CD4-positive, alpha-beta T cell treated with Interleukin-17A for 4 hours (primary cell): Measurements from ENCODE around the gene SLC47A2.
"Not testable (repeated sequence)": the region's sequence is repeated elsewhere in the genome, so short reads cannot be mapped to it uniquely, and the experiment has no call there.

ENCODE experiments used
- DNase-seq: peaks from one replicate; pipeline ENCODE4 v3.0.0-alpha.2; 2020; ENCODE audit warnings: mixed read lengths

Gene SLC47A2, protein sequence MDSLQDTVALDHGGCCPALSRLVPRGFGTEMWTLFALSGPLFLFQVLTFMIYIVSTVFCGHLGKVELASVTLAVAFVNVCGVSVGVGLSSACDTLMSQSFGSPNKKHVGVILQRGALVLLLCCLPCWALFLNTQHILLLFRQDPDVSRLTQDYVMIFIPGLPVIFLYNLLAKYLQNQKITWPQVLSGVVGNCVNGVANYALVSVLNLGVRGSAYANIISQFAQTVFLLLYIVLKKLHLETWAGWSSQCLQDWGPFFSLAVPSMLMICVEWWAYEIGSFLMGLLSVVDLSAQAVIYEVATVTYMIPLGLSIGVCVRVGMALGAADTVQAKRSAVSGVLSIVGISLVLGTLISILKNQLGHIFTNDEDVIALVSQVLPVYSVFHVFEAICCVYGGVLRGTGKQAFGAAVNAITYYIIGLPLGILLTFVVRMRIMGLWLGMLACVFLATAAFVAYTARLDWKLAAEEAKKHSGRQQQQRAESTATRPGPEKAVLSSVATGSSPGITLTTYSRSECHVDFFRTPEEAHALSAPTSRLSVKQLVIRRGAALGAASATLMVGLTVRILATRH

DNA sequence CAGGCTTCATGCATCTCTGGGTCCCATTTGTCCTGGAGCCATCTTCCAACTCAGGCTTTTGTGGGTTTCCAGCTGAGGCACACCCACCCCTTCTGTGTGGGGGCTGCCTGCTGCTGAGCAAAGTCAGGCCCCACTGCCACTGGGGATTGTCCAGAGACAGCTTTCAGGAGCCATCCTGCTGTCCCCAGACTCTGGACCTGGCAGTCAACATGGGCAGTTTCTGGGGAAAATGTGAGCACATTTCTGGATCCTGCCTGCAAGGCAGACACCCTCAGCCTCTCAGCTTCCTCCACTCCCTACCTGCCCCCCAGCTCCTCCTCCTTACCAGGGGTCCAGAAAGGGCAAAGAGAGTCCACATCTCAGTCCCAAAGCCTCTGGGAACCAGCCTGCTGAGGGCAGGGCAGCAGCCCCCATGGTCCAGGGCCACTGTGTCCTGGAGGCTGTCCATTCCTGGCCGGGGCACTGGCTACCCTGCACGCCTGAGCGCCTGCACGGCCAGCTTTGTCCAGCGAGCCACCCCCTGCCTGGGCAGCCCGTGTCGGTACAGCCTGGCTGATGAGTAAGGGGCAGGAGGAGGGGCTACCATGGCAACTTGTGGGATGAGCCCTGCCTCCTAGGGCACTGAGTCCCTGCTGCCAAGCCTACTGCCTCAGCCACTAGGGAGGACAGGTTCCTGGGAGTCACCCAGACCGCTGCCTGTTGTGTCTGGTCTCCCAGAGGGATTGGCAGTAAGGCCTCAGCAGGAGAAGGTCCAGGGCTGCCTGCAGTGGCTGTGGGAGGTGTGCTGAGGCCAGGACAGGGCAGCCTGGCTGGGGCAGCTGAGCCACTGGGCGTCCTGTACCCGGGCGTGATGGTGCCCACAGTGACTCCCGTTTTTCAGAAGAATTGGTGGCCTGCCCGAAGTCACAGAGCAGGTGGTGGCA is at the start of gene SLC47A2:
Gene SLC47A2 (minus strand): TSS at position 477 of the 923 bp plus-strand sequence. CDS start 29 bp downstream, at position 448.
- no peak for DNase-seq

DNA sequence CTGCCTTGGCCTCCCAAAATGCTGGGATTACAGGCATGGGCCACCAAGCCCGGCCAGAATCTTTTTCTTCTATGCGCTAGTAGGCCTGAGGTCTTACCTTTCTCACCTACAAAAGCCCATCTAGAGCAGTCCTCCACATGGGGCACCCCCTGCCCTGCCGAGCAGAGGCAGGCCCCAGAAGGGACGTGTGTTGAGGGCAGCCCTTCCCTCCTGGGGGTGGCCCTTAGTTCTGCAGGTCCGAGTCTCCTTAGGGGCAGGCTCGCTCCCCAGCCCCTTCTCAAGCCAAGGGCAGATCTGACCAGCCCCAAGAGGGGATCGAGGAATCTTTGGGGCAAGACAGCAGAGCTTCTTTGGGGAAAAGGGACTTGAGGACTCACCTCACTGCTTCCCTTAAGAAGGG is 49.6 kb upstream of the SLC47A2 start:
- DNase-seq = no peak

DNA sequence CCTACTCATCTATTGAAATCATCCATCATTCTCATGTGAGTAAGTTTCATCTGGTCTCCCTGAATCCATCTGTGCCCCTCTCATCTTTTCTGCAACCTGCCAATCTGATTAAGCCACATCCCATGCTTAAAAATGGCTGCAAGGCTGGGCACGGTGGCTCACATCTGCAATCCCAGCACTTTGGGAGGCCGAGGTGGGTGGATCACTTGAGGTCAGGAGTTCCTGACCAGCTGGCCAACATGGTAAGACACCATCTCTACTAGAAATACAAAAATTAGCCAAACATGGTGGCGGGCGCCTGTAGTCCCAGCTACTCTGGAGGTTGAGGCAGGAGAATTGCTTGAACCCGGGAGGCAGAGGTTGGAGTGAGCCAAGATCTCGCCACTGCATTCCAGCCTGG is 47.6 kb upstream of the SLC47A2 start:
- DNase-seq = not testable (repeated sequence)

DNA sequence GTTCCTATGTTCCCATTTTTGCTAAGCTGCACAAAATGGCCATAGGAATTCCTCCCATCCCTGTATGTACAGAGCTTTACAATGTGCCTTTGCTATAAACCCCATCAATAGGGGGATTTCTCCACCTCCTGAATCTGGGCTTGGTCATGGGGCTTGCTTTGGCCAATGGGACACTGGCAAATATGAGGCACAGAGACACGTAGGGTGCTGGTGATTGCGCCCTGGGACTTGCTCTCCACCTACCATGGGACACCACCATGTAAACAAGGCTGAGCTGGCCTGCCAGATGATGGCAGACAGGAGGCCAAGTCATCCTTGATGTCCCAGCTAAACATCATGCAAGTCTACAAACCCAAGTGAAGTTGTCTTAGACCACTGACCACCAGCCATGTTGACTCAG is 47.0 kb upstream of the SLC47A2 start:
- DNase-seq = no peak

DNA sequence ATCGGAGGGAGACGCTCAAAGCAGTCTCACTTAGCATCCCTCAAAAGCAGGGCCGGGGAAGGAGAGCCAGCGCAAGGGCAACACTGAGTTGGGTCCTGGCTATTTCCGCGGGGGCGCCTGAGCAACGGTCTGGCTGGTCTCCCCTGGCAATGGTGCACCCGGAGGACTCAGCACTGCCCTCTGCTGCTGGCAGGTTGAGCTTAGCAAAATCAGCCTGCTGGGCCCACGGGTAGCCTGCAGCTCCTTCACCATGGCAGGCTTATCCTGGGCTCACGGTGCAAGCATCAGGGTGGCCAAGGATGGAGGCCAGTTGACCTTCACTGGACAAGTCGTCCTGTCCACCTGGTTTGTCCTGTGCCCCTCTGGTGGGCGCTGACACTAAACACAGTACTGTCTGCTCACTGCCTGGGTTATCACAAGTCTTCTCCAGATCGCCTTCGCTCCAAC is 46.2 kb upstream of the SLC47A2 start:
- peak; percentile 38 for DNase-seq

DNA sequence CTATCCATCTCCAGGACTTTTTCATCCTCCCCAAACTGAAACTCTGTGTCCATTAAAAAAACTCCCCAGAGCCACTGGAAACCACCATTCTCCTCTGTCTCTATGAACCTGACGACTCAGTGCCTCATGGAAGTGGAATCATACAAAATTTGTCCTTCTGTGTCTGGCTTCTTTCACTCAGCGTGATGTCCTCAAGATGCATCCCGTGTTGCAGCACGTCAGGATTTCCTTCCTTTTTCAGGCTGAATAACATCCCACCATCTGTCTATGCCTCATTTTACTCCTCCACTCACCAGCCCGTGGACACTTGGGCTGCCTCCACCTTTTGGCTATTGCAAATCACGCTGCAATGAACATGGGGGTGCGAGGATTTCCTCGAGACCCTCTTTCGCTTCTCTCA is 44.4 kb upstream of the SLC47A2 start:
- DNase-seq = no peak

DNA sequence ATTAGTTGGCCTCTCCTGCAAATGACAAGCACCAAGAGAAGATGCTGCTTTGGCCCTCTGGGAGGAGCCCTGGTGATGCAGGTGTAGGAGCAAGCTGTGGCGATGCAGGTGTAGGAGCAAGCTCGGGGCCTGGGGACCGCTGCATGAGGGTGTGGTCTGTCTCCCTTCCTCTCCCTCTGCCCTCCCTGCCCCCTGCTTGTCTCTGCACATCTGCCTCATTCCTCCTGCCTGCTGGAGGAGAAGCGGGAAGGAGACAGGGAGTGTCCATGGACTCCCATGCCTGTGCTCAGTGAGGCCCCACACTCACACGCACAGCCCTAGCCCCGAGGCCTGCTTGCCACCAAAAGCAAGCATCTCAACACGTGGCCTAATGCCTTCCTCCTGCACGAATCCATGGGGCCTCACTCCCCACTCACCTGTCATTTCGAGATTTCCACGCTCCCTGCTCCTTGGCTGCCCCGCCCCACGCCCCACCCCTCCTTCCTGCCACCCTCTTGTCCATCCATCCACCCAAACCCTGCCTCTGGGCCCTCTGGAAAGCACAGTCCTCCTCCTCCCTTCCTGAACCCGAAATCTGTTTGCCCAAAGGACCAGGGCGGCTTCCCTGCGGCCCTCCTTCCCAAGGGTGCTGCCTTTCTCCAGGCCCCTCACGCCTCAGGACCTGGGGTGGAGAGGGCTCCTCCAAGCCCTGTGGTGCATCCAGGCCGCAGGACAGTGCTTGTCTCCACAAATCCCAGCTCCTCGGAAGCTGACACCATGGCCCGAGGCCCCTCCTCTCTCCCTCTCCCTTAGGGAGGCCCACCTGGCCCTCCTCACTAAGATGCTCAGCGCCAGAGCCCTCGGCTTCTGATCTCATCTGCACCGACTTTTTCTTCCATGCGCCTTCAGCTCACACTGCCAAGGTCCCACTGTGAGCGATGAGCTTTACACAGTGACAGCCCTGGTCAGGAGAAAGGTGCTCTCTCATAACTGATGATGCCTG is 43.5 kb upstream of the SLC47A2 start:
- DNase-seq = no peak

DNA sequence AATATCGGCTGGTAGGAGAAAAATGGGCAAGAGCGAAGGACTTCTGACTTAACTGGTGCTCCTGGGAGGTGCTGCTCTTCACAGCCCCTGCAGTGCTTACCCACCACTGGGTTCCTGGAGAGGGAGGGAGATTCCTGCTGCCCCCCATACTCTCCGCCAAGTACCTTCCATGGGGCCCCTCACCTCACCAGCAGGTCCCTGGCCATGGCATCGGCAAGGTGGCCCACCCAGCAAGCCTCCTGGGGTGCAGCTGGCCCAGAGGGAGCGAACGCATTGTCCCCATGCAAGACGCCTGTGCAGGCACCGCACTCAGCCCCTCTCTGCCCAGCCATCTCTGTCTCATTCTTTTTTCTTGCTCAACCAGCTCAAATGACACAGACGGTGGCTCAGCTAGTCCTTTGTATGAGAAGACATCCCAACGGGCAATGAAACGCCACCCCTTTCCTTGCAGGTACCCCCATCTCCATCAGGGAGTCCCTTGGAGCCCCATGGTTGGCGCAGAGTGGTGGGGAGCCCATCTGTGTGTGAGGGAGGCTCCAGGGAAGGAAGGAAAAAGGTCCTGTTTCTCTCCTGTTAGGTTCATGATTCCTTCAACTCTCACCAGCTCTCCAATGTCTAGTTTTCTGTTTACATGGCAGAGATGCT is 41.3 kb upstream of the SLC47A2 start:
- no peak for DNase-seq

DNA sequence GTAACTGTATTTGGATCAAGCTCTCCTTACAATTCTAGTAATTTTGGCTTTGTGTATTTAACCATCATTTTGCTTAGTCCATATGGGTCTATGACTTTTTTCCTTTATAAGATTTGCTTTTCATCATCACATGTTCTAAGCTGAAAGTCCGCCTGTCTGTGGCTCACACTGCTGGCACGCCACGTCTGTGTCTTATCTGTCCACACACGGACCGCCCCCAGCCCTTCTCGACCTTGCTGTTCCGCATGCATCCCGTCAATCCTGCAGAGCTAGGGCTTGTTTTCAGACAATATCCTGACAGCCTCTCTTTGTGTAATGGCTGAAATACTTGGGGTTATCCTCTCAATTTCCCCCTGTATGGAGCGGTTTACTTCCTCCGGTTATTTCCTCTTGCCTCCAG is 40.2 kb upstream of the SLC47A2 start:
- no peak for DNase-seq

DNA sequence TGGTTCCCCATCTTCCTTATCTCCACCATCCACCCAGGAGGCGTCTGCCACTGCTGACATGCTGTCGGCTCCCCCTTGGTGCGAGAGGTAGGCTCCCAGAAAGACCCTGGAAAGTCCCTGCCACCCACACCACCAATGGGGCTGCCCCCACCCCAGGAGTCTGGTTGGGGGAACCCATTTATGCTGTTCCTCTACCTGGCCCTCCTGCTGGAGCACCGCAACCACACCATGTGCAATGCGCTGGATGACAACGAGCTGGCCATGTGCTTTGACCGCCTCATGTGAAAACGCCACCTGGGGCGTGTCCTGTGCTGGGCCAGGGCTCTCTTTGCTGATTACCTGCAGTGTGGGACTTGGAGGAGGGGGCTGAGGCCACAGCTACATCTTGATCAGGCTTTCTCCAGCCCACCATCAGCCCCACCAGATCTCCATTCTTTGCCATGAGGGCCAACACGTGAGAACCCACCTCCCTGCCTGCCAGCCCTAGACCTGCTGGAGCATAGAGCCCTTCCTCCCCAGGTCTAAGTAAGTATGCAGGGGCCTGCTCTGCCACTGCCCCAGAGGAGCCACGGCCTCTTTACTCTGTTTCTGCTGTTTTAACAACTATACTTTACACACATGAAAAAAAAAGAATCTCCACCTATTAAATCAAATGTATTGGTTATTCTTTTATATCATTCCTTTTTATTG is 39.6 kb upstream of the SLC47A2 start:
- DNase-seq = no peak

DNA sequence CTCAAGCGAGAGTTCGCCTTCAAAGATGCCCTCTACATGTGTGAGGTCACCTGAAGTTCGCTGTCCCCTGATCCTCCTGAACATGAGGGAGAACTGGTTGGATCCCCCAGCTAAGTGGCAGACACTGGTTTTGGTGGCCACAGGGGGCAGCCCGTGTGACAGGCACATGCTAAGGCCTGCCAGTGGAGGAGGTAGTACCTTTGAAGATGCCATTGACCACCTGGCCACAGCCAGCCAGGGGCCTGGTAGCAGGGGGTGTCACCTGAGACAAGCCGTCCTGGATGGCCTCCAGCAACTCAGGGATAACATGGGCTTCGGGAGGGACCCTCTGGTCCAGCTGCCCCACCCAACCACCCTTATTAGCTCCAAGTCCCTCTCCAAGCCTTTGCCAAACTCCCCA is 39.0 kb upstream of the SLC47A2 start:
- DNase-seq = no peak

DNA sequence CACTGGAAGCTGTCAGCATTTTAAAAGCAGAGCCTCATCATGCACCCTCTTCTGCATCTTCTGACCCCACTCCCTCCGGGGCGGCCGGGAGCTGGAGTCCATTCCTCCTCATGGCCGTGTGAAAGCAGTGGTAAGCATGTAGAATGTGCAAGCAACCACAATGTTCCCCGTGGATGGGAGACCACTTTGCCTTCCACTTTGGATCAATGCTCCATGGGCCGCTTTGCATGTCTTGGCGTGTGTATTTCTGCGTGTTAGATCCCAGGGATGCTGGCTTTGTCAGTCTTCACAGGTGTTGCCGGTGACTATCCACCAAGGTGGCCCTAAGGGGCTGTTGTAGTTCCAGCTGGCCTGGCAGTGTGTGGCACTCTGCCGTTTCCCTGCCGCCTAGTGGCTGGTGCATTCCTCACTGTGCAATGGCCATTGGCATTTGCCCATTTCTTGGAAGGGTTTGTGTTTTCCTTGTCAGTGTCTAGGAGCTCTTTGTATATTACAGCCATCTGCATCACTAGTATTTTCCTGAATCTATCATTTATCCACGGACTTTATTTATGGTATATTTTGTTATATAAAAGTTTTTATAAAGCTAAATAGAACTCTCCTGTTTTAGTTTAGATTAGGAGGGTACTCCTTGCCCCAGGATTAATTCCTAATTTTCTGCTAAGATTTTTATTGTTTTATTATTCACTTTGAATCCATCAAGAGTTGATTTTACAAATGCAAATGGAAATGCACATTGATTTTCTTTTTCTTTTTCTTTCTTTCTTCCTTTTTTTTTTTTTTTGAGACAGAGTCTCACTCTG is 37.5 kb upstream of the SLC47A2 start:
- DNase-seq = no peak

DNA sequence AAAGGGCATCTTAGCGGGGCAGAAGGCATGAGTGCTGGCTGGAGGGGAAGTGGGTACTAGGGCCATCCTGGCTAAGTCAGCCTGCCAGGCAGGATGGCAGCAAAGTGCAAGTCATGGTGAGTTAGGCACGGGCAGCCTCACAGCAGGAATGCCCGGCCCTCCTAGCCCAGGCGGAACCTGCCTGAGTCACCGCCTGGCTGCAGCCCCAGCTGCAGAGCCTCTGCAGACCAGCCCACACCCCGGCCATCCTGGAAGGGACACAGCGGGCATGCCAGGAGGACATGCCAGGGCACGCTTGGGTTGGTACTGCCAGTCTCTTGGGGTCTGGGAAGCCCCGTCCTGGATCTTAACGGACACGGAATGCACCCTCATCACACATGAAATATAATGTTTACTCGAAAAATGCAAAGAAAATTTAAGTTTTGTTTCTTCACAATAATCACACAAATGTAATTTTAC is 36.7 kb upstream of the SLC47A2 start:
- DNase-seq = no peak

DNA sequence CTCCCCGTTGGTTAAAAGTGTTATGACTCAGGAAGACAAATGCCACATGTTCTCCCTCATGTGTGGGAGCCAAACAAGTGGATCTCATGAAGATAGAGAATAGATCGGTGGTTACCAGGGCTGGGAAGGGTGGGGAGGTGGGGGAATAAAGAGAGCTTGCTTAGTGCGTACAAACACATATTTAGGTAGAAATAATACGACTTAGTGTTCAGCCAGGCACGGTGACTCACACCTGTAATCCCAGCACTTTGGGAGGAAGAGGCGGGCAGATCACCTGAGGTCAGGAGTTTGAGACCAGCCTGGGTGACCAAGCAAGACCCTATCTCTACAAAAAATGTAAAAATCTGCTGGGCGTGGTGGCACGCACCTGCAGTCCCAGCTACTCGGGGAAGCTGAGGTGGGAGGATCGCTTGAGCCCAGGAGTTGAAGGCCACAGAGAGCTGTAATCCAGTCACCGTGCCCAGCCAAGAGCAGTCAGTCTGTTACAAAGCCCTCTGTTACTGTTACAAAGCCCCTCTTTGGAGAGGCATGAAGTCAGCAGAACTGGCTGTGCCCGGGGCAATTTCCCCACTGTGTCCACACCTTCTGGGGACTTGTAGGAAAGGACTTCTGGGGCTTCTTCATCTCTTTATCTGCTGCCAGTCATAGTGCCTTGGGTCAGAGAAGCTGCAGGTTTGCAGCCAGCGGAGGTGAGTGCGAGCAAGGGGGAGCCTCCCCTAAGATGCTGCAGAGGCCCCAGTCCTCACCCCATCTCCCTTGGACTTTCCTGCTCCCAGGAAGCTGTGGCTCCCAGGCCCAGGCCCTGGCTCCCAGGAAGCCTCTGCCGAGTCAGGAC is 36.0 kb upstream of the SLC47A2 start:
- DNase-seq = no peak

DNA sequence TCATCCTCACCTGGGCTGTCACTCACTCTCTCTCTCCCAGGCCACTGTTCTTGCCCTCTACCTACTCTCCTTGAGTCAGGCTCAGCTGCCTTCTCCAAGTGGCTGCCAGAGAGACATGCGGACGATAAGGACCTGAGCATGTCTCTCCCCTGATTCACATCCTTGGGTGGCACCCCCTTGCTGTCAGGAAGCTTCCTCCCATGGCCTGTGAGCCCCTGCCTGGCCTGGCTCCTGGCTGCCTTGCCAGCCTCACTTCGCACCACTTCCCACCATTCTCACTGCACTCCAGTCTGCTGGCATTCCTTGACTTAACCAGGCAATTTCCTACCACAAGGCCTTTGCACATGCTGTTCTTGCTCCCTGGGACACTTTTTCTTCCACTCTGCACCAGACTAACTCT is 34.5 kb upstream of the SLC47A2 start:
- no peak for DNase-seq

DNA sequence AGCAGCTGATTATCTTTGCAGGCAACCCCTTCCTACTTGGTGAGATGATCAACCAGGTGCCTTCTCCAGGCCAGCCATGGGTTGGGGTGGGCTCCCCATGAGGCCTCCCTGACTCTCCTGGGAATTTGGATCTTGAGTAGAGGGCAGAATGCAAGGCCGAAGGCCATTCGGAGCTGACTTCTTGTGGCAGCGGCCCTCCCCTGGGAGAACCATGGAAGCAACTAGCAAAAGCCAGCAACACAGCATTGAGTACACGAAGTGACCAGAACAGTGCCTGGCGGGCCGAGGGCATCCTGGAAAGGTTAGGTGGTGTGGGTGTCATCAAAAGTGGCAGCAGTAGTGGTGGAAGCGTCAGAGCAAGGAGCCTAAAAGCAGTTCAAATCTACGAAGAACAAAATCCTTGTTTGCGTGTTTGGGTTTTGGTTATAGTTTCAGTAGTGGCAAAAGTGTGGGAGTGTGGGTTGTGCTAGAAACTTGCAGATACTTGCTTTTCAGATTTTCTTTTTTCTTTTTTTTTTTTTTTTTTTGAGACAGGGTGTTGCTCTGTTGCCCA is 33.7 kb upstream of the SLC47A2 start:
- DNase-seq = no peak

DNA sequence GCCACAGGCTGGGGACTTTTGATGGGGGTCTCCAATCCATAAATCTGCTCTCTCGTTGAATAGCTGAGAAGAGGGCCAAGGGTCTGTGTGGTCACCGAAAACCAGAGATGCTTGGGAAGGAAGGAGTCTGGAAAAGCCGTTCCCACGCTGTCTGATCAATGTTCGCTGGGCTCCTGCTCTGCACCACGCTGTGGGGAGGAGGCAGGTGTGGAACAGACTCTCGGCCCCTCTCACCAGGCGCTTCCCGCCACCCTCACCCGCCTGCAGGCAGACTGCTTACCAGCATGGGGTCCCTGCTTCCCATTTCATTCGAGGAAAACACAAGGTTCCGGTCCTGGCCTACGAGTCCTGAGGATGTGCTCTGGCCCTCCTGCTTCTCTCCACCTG is 32.4 kb upstream of the SLC47A2 start:
- no peak for DNase-seq
